Neural cell (in vitro differentiated cells): ENCODE data around the gene PRKAR1A.

ENCODE experiments used
- EP300 ChIP-seq: fragments of 450-650 bp; conservative IDR thresholded peaks from 2 replicates; pipeline ENCODE4 v1.6.1; 2014; ENCODE audit warnings: antibody characterized with exemption, mild to moderate bottlenecking, moderate library complexity; ENCODE audit not compliant: poor library complexity, severe bottlenecking
- EZH2 ChIP-seq: fragments of 200-600, 300-800 bp; shearing (Covaris generic), sonication (generic); IDR thresholded peaks from 2 replicates; pipeline ENCODE4 v1.6.1; 2014; ENCODE audit warnings: antibody characterized with exemption, low read length, borderline replicate concordance, mild to moderate bottlenecking; ENCODE audit not compliant: insufficient read depth, poor library complexity, severe bottlenecking
- MXI1 ChIP-seq: fragments of 450-650 bp; conservative IDR thresholded peaks from 2 replicates; pipeline ENCODE4 v1.6.1; 2014; ENCODE audit warnings: antibody characterized with exemption, mild to moderate bottlenecking; ENCODE audit not compliant: poor library complexity, severe bottlenecking
- POLR2AphosphoS5 ChIP-seq: IDR thresholded peaks from 2 replicates; pipeline ENCODE4 v1.6.1; 2012
- RAD21 ChIP-seq: fragments of 450-650 bp; conservative IDR thresholded peaks from 2 replicates; pipeline ENCODE4 v1.6.1; 2014; ENCODE audit warnings: antibody characterized with exemption, mild to moderate bottlenecking, moderate library complexity
- SMC3 ChIP-seq: fragments of 450-650 bp; conservative IDR thresholded peaks from 2 replicates; pipeline ENCODE4 v1.6.1; 2014; ENCODE audit warnings: antibody characterized with exemption, mild to moderate bottlenecking, moderate library complexity; ENCODE audit not compliant: poor library complexity
- TAF1 ChIP-seq: IDR thresholded peaks from 2 replicates; pipeline ENCODE4 v1.6.1; 2012; ENCODE audit warnings: low read depth
- TF ChIP-seq, protein P1 (sequence below): fragments of 450-650 bp; IDR thresholded peaks from 2 replicates; pipeline ENCODE4 v1.5.1; 2014; ENCODE audit warnings: antibody characterized with exemption, mild to moderate bottlenecking, moderate library complexity; ENCODE audit not compliant: poor library complexity, severe bottlenecking
- TF ChIP-seq, protein P2 (sequence below): IDR thresholded peaks from 2 replicates; pipeline ENCODE4 v1.6.1; 2012; ENCODE audit warnings: borderline replicate concordance

DNA sequence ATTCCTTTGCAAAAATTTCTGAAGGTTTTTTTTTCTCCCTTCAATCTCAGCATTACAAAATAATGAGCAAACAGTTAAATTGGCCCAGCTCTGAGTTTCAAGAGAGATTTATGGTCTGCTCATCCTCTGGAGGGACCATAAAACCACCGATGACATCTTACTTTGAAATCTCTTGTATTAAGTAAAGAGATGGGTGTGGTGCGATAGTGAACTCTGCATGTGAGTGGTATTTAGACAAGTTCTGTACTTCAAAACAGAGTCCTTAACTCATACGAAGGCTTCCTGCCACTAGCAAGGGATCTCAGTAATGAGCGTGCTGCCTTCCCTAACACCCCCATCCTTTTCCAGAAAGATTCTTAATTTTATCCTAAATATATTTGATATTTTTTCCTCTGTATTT lies 86.9 kb downstream of the PRKAR1A start:
- no peak for TF ChIP-seq MXI1
- TF ChIP-seq, protein P1, sequence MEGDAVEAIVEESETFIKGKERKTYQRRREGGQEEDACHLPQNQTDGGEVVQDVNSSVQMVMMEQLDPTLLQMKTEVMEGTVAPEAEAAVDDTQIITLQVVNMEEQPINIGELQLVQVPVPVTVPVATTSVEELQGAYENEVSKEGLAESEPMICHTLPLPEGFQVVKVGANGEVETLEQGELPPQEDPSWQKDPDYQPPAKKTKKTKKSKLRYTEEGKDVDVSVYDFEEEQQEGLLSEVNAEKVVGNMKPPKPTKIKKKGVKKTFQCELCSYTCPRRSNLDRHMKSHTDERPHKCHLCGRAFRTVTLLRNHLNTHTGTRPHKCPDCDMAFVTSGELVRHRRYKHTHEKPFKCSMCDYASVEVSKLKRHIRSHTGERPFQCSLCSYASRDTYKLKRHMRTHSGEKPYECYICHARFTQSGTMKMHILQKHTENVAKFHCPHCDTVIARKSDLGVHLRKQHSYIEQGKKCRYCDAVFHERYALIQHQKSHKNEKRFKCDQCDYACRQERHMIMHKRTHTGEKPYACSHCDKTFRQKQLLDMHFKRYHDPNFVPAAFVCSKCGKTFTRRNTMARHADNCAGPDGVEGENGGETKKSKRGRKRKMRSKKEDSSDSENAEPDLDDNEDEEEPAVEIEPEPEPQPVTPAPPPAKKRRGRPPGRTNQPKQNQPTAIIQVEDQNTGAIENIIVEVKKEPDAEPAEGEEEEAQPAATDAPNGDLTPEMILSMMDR, result no peak
- no peak for TF ChIP-seq TAF1
- no peak for TF ChIP-seq RAD21
- TF ChIP-seq EZH2, result no peak
- no peak for TF ChIP-seq POLR2AphosphoS5
- TF ChIP-seq, protein P2, sequence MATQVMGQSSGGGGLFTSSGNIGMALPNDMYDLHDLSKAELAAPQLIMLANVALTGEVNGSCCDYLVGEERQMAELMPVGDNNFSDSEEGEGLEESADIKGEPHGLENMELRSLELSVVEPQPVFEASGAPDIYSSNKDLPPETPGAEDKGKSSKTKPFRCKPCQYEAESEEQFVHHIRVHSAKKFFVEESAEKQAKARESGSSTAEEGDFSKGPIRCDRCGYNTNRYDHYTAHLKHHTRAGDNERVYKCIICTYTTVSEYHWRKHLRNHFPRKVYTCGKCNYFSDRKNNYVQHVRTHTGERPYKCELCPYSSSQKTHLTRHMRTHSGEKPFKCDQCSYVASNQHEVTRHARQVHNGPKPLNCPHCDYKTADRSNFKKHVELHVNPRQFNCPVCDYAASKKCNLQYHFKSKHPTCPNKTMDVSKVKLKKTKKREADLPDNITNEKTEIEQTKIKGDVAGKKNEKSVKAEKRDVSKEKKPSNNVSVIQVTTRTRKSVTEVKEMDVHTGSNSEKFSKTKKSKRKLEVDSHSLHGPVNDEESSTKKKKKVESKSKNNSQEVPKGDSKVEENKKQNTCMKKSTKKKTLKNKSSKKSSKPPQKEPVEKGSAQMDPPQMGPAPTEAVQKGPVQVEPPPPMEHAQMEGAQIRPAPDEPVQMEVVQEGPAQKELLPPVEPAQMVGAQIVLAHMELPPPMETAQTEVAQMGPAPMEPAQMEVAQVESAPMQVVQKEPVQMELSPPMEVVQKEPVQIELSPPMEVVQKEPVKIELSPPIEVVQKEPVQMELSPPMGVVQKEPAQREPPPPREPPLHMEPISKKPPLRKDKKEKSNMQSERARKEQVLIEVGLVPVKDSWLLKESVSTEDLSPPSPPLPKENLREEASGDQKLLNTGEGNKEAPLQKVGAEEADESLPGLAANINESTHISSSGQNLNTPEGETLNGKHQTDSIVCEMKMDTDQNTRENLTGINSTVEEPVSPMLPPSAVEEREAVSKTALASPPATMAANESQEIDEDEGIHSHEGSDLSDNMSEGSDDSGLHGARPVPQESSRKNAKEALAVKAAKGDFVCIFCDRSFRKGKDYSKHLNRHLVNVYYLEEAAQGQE, result no peak
- TF ChIP-seq EP300, result no peak
- no peak for TF ChIP-seq SMC3
